Ishikawa (cell line): ENCODE data around the gene RELCH.

Experiments used
- CEBPB ChIP-seq: IDR thresholded peaks from 2 replicates; pipeline ENCODE4 v1.6.1; 2012
- CREB1 ChIP-seq: IDR thresholded peaks from 2 replicates; pipeline ENCODE4 v1.6.1; 2012; ENCODE audit warnings: low read depth
- EGR1 ChIP-seq: IDR thresholded peaks from 2 replicates; pipeline ENCODE4 v1.6.1; 2012
- EP300 ChIP-seq: IDR thresholded peaks from 2 replicates; pipeline ENCODE4 v1.6.1; 2012; ENCODE audit warnings: borderline replicate concordance
- FOXM1 ChIP-seq: IDR thresholded peaks from 2 replicates; pipeline ENCODE4 v1.6.1; 2012; ENCODE audit warnings: low read depth, borderline replicate concordance
- NFIC ChIP-seq: IDR thresholded peaks from 2 replicates; pipeline ENCODE4 v1.6.1; 2012
- RAD21 ChIP-seq: IDR thresholded peaks from 2 replicates; pipeline ENCODE4 v1.6.1; 2012; ENCODE audit warnings: low read depth
- TAF1 ChIP-seq: IDR thresholded peaks from 2 replicates; pipeline ENCODE4 v1.6.1; 2012; ENCODE audit warnings: low read depth, mild to moderate bottlenecking
- TCF12 ChIP-seq: IDR thresholded peaks from 2 replicates; pipeline ENCODE4 v1.6.1; 2012; ENCODE audit warnings: low read depth
- TEAD4 ChIP-seq: IDR thresholded peaks from 2 replicates; pipeline ENCODE4 v1.6.1; 2012
- USF1 ChIP-seq: IDR thresholded peaks from 2 replicates; pipeline ENCODE4 v1.6.1; 2012
- YY1 ChIP-seq: IDR thresholded peaks from 2 replicates; pipeline ENCODE4 v1.6.1; 2012; ENCODE audit warnings: low read depth
- ZBTB7A ChIP-seq: IDR thresholded peaks from 2 replicates; pipeline ENCODE4 v1.6.1; 2012; ENCODE audit warnings: low read depth
- TF ChIP-seq, protein P1 (sequence below): IDR thresholded peaks from 2 replicates; pipeline ENCODE4 v1.6.1; 2012
- TF ChIP-seq, protein P2 (sequence below): IDR thresholded peaks from 2 replicates; pipeline ENCODE4 v1.6.1; 2012; ENCODE audit warnings: low read depth, mild to moderate bottlenecking

The RELCH gene

DNA sequence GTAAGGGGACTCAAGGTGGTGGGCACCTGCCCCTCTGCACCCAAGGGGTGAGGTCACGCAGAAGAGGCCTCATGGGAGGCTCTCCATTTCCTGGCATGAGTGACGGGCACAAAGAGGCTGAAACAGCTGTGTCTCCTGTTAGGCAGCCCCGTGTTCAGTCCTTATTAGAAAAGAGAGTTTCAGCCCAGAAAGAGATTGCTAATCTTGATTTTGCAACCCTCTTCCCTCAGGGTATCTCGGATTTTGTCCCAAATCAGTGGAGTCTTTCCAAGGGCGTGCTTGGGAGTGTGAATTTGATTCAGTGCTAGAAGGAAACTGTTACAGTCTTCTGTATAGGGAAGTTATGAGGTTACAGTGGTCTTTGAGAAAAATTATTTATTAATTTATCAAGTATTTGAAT, 148.4 kb downstream of the RELCH start:
- TF ChIP-seq, protein P1, sequence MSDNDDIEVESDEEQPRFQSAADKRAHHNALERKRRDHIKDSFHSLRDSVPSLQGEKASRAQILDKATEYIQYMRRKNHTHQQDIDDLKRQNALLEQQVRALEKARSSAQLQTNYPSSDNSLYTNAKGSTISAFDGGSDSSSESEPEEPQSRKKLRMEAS: no peak
- TF ChIP-seq, protein P2, sequence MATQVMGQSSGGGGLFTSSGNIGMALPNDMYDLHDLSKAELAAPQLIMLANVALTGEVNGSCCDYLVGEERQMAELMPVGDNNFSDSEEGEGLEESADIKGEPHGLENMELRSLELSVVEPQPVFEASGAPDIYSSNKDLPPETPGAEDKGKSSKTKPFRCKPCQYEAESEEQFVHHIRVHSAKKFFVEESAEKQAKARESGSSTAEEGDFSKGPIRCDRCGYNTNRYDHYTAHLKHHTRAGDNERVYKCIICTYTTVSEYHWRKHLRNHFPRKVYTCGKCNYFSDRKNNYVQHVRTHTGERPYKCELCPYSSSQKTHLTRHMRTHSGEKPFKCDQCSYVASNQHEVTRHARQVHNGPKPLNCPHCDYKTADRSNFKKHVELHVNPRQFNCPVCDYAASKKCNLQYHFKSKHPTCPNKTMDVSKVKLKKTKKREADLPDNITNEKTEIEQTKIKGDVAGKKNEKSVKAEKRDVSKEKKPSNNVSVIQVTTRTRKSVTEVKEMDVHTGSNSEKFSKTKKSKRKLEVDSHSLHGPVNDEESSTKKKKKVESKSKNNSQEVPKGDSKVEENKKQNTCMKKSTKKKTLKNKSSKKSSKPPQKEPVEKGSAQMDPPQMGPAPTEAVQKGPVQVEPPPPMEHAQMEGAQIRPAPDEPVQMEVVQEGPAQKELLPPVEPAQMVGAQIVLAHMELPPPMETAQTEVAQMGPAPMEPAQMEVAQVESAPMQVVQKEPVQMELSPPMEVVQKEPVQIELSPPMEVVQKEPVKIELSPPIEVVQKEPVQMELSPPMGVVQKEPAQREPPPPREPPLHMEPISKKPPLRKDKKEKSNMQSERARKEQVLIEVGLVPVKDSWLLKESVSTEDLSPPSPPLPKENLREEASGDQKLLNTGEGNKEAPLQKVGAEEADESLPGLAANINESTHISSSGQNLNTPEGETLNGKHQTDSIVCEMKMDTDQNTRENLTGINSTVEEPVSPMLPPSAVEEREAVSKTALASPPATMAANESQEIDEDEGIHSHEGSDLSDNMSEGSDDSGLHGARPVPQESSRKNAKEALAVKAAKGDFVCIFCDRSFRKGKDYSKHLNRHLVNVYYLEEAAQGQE: no peak
- TF ChIP-seq FOXM1: no peak
- no peak for TF ChIP-seq CREB1
- no peak for TF ChIP-seq TEAD4
- no peak for TF ChIP-seq YY1
- TF ChIP-seq EGR1: no peak
- TF ChIP-seq CEBPB: no peak
- no peak for TF ChIP-seq TCF12
- TF ChIP-seq EP300: no peak
- no peak for TF ChIP-seq NFIC
- no peak for TF ChIP-seq USF1
- no peak for TF ChIP-seq TAF1
- TF ChIP-seq ZBTB7A: no peak

- TF ChIP-seq CREB1 (no peak), USF1 (no peak), TAF1 (no peak), FOXM1 (no peak), RAD21 (no peak), YY1 (no peak), EGR1 (no peak), TEAD4 (no peak), NFIC (no peak), ZBTB7A (no peak), EP300 (no peak), TCF12 (no peak), CEBPB (no peak)
- TF ChIP-seq, protein P2: no peak
- TF ChIP-seq, protein P1: no peak
Measured at GRCh38 chr18:62336618-62337017, 149.6 kb downstream of the RELCH start.

DNA sequence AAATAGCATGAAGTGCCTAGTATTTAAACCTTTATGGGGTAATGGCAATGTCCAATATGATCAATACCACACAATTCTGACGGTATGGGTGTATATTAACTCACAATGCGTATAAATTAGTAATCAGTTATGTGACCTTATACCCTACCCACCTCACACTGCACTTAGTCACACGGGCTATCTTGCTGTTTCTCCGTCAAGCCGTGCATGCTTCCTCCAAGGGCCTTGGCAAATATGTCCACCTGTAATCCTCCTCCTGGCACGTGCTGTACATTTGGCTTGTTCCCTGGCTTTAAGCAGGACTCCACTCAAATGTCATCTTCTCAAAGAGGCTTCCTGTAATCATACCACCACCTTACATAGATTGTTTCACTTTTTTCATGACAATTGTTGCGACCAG, 150.3 kb downstream of the RELCH start:
- TF ChIP-seq TAF1: no peak
- no peak for TF ChIP-seq EP300
- TF ChIP-seq, protein P2: no peak
- TF ChIP-seq ZBTB7A: no peak
- TF ChIP-seq TEAD4: no peak
- TF ChIP-seq USF1: no peak
- TF ChIP-seq FOXM1: no peak
- no peak for TF ChIP-seq YY1
- TF ChIP-seq EGR1: no peak
- no peak for TF ChIP-seq TCF12
- no peak for TF ChIP-seq NFIC
- TF ChIP-seq, protein P1: no peak
- TF ChIP-seq RAD21: no peak
- no peak for TF ChIP-seq CEBPB
- no peak for TF ChIP-seq CREB1
